Left ventricle myocardium superior (tissue), 1 donor: ENCODE measurements around the gene GTF3C5. TPM values are rescaled to one million over a fixed set of nuclear protein-coding genes. Genes with fewer than 3 reads are reported as not detected.
A peak's percentile ranks its signal among the peaks of the same experiment; 100 is the strongest.
"Not testable (repeated sequence)": the region's sequence is repeated elsewhere in the genome, so short reads cannot be mapped to it uniquely, and the experiment has no call there.

Source experiments
- ATAC-seq: fragments of 200-7000 bp; cut with Tn5 transposase; one replicate; pipeline ENCODE4 v1.9.1; 2020; ENCODE audit warnings: mild to moderate bottlenecking, moderate library complexity
- DNase-seq: peaks from one replicate; pipeline ENCODE4 v3.0.0-alpha.2; 2020
- intact Hi-C: fragments of 100-400 bp; cut with micrococcal nuclease; formaldehyde crosslinking; loops from one replicate; pipeline ENCODE4 v1.11.0; 2022
- total RNA-seq: library from RNA; stranded (reverse); fragmentation: NEBNext Ultra II Directional; extraction: Animal tissue kit (Norgen Biotek cat#: 25700); gene quantifications from one replicate; pipeline ENCODE4 v1.2.1, GENCODE V29; 2021
- donor health status: DM: no; HTN: yes; CAD: no; lungs with severe emphysema.

Gene GTF3C5
- total RNA-seq, 1 donor from 2014 or later = 60.8 TPM

- DNase-seq = no peak
- intact Hi-C loops = no loop called here
- no peak for ATAC-seq
Observed at GRCh38 chr9:133046900-133047295, 16.1 kb downstream of the GTF3C5 start.

DNA sequence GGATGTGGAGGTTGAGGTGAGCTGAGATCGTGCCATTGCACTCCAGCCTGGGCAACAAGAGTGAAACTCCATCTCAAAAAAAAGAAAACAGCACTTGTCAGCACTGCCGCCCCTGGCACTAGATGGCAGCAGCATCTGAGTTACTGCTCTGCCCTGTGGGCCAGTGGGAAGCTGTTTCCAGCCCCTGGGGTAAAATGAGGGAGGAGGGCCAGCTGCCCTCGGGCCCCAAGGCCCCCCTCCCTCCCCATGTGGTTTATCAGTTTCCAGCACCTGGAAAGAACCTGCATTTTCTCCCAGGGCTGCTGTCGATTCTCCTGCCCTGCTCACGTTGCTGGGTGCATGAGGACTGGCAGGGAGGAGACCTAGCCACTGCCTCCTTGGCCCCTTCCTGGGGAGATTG is 17.8 kb downstream of the GTF3C5 start:
- intact Hi-C loops = no loop called here
- DNase-seq (peak; percentile 43), ATAC-seq (peak; percentile 53)

- ATAC-seq (no peak), DNase-seq (no peak)
- intact Hi-C loops = no loop called here
Observed at GRCh38 chr9:133049043-133049442, 18.2 kb downstream of the GTF3C5 start.

DNA sequence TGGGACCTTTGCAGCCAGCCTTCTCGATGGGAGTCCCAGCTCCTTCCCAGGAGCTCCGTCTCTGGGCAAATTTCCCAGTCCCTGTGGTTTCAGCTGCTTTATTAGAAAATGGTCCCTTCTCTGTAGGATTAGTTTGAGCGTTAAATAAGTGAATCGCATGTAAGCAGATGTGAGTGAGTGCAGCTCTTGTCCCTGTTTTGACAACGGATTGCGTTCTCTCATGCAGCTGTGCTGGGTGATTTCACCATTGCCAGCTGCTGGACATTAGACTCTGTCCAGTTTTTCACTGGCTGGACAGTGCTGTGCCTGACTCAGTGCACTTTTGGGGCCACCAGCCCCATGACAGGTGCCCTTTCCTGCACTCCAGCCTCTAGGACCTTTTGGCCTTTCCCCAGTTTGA is 19.3 kb downstream of the GTF3C5 start:
- DNase-seq = no peak
- ATAC-seq = no peak

DNA sequence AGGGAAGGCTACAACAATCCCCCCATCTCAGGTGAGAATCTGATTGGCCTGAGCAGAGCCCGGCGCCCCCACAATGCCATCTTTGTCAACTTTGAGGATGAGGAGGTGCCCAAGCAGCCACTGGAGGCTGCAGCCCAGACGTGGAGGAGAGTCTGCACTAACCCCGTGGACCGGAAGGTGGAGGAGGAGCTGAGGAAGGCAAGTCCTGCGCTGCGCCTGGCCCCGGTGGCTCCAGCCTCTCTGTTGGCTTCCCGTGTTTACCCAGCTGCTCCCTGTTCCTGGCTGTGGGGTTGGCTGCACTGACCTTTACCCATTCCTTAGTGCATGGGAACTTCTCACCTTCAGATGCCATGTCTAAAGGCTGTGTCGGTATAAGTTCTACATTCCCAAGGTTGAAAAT is 20.0 kb downstream of the GTF3C5 start:
- intact Hi-C loops = no loop called here
- ATAC-seq = no peak
- DNase-seq = peak; percentile 23

More for the DNA sequence above, 19.3 kb downstream of the GTF3C5 start:
- intact Hi-C loops = no loop called here

GRCh38 chr9:133051281-133051900 is 20.6 kb downstream of the GTF3C5 start:
- ATAC-seq (no peak), DNase-seq (peak; percentile 26)
- intact Hi-C loops = no loop called here

DNA sequence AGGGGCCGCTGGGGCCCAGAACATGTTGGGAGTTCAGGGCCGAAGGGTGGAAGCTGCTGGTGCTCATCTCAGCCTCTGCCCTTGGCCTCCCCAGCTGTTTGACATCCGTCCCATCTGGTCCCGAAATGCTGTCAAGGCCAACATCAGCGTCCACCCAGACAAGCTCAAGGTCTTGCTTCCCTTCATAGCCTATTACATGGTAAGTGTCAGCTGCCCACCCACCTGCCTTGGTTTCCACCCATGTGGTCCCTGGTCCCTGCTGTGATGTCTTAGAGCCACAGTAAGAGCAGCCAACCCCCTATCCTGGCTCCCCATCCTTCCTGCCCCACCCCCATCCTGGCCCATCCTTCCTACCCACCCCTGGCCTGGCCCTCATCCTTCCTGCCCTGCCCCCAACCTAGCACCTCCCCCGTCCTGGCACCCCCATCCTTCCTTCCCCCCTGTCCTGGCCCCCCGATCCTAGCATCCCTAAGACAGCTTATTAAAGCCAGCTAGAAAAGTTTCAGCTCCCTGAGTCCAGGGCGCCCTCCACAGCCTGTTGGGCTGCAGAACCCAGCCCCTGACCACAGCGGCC is 21.3 kb downstream of the GTF3C5 start:
- intact Hi-C loops = no loop called here
- no peak for ATAC-seq
- no peak for DNase-seq

- ATAC-seq (peak; percentile 78), DNase-seq (peak; percentile 83)
- intact Hi-C loops = no loop called here
Observed at GRCh38 chr9:133054194-133054890, 23.5 kb downstream of the GTF3C5 start.

- intact Hi-C loops = no loop called here
- ATAC-seq = peak; percentile 89
- DNase-seq = peak; percentile 90
Observed at GRCh38 chr9:133054966-133055365, 24.2 kb downstream of the GTF3C5 start.

DNA sequence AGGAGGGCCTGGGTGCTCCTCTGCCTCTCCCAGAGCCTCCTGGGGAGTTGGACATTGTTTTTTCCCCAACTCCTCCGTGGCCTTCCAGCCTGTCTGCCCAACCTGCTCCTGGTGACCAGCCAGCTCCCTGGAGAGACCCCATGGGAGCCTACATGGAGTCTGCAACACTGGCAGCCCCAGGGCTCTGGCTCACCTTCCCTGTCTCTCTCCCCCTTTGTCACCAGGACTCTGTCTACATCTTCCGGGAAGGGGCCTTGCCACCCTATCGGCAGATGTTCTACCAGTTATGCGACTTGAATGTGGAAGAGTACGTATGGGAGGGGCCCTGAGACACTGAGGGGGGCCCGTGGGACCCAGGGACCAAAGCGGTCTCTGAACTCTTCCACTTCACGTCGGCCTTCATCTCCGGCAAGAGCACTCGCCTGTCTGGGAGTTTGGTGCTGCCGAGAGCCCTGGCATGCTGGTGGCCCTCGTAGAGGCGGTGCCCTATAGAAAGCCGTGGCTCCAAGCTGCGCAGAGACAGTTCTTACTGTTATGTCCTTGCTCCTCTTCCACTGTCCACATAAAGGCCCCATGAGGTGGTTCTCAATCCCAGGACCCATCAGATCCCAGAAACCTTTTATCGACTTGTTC is 25.1 kb downstream of the GTF3C5 start:
- intact Hi-C loops = no loop called here
- ATAC-seq (no peak), DNase-seq (no peak)

GRCh38 chr9:133056533-133056932 is 25.7 kb downstream of the GTF3C5 start:
- intact Hi-C loops = no loop called here

GRCh38 chr9:133057006-133057405 is 26.2 kb downstream of the GTF3C5 start:
- intact Hi-C loops = no loop called here
- ATAC-seq (no peak), DNase-seq (no peak)

More at GRCh38 chr9:133056533-133056932, 25.7 kb downstream of the GTF3C5 start:
- DNase-seq (no peak), ATAC-seq (no peak)

GRCh38 chr9:133057553-133057952 is 26.8 kb downstream of the GTF3C5 start:
- no peak for DNase-seq
- ATAC-seq = no peak
- intact Hi-C loops = no loop called here

- no peak for ATAC-seq
Observed at GRCh38 chr9:133058071-133058470, 27.3 kb downstream of the GTF3C5 start.

DNA sequence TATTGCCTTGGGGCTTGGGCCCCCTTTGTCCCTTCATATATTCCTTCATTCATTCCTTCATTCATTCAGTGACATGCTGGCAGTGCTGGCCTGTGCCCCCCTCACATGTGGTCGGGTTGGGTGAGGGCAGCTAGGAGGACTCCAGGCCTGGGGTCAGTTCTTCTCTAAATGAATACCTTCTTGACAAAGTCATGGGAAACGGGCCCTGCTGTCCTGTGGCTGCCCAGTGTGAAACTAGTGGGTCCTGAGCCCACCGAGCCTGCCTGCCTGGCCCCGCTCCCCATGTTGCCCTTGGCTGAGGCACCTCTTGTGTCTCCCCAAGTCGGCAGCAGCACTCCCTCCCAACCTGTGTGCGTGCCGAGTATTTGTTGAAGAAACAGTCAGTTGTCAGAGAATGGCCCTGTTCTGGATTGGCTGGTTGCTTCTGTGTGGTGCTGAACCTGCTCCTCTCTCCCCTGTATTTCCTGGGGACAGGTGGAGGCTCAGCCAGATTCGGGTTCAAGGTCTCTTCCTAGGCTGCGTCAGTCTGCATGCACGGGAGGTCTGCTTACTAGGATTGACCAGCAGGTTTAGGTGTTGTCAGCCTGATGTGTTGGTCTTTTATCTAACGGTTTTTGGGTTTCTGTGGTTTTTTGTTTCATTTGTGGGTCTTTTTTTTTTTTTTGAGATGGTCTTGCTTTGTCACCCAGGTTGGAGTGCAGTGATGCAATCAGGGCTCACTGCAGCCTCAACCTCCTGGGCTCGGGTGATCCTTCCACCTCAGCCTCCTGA is 27.9 kb downstream of the GTF3C5 start:
- intact Hi-C loops = no loop called here
- ATAC-seq (no peak), DNase-seq (no peak)

More at GRCh38 chr9:133058071-133058470, 27.3 kb downstream of the GTF3C5 start:
- DNase-seq = no peak
- intact Hi-C loops = no loop called here

GRCh38 chr9:133059623-133060022 is 28.8 kb downstream of the GTF3C5 start:
- no peak for ATAC-seq
- intact Hi-C loops = no loop called here
- no peak for DNase-seq

GRCh38 chr9:133060417-133060841 is 29.6 kb downstream of the GTF3C5 start:
- no peak for DNase-seq
- peak; percentile 2 for ATAC-seq
- intact Hi-C loops = no loop called here

DNA sequence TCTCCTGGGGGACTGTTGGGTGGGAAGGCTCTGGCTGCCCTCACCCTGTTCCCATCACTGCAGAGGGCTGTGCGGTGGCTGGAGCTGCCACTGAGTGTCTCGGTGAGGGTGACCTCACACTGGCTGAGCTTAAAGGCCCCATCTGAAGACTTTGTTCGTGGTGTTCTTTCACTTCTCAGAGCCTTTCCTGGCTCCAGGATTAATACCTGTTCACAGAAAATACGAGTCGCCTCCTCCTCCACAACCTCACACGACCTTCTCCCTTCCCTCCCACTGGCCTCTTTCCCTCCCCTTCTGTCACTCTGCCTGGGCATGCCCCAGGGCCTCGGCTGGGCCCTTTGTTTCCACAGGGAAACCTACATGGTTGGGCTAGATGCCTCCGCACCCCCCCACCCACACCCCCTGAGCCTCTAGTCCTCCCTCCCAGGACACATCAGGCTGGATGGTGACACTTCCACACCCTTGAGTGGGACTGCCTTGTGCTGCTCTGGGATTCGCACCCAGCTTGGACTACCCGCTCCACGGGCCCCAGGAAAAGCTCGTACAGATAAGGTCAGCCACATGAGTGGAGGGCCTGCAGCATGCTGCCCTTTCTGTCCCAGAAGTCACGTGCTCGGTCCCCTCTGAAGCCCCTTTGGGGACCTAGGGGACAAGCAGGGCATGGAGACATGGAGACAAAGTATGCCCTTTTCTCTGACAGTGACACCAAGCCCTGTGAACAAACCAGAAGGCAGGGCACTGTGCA is 30.4 kb downstream of the GTF3C5 start:
- peak; percentile 56 for ATAC-seq
- DNase-seq, intact Hi-C loops: not testable (repeated sequence)

GRCh38 chr9:133061764-133062145 is 31.0 kb downstream of the GTF3C5 start, which contains the start of gene CEL:
Gene CEL (plus strand): TSS chr9:133061981. CDS start chr9:133062003, 22 bp downstream.
- peak; percentile 53 for ATAC-seq
- intact Hi-C loops, DNase-seq: not testable (repeated sequence)
